Activated naive CD4-positive, alpha-beta T cell treated with anti-CD3 and anti-CD28 coated beads, Interleukin-2, amount 10 ng/mL, durations not matched to agents 7 days and 5 days (primary cell): ENCODE results near the gene RABGGTB.
"Not testable (repeated sequence)": the region's sequence is repeated elsewhere in the genome, so short reads cannot be mapped to it uniquely, and the experiment has no call there.

Experiments used
- CTCF ChIA-PET: fragments of 350-600 bp; sonication (Branson Sonifier 250); formaldehyde crosslinking; loops from one replicate; lab custom pipeline; 2021; ENCODE audit warnings: antibody characterized with exemption; lab: Charles Lee
- DNase-seq: peaks from one replicate; pipeline ENCODE4 v3.0.0-alpha.2; 2020
- H3K27ac Mint-ChIP-seq: one replicate; pipeline ENCODE4 v1.8.0; 2021; ENCODE audit warnings: mild to moderate bottlenecking, moderate library complexity, mixed read lengths
- H3K27me3 Mint-ChIP-seq: one replicate; pipeline ENCODE4 v1.8.0; 2021; ENCODE audit warnings: mild to moderate bottlenecking, mixed read lengths
- H3K36me3 Mint-ChIP-seq: one replicate; pipeline ENCODE4 v1.8.0; 2021; ENCODE audit warnings: mixed read lengths
- H3K4me1 Mint-ChIP-seq: one replicate; pipeline ENCODE4 v1.8.0; 2021; ENCODE audit warnings: mixed read lengths
- H3K4me3 Mint-ChIP-seq: one replicate; pipeline ENCODE4 v1.8.0; 2021; ENCODE audit warnings: mild to moderate bottlenecking, moderate library complexity, mixed read lengths
- H3K9me3 Mint-ChIP-seq: one replicate; pipeline ENCODE4 v1.8.0; 2021; ENCODE audit warnings: mixed read lengths

Gene RABGGTB

GRCh38 chr1:75785320-75785982, 605 bp upstream of the RABGGTB start:
- peak overlapping the region; percentile 94 for H3K27ac Mint-ChIP-seq

GRCh38 chr1:75786901-75787493, 941 bp downstream of the RABGGTB start:
- peaks cover 2% of the 10 kb centered on the region for H3K9me3 Mint-ChIP-seq
- CTCF ChIA-PET, result no interaction called here
- no peak for DNase-seq
- H3K27ac Mint-ChIP-seq, result peak overlapping the region; percentile 94
- peaks cover 49% of the 10 kb centered on the region for H3K36me3 Mint-ChIP-seq
- peaks cover 60% of the 10 kb centered on the region for H3K4me1 Mint-ChIP-seq
- peak overlapping the region; percentile 91 for H3K4me3 Mint-ChIP-seq
- H3K27me3 Mint-ChIP-seq, result no peaks in the 10 kb centered on the region

More at GRCh38 chr1:75785320-75785982, 605 bp upstream of the RABGGTB start:
- H3K9me3 Mint-ChIP-seq, result peaks cover 2% of the 10 kb centered on the region
- CTCF ChIA-PET, result no interaction called here
- DNase-seq, result no peak
- peak overlapping the region; percentile 91 for H3K4me3 Mint-ChIP-seq
- peaks cover 35% of the 10 kb centered on the region for H3K36me3 Mint-ChIP-seq
- H3K4me1 Mint-ChIP-seq, result peaks cover 46% of the 10 kb centered on the region
- peaks cover 6% of the 10 kb centered on the region for H3K27me3 Mint-ChIP-seq

GRCh38 chr1:75787524-75787923, 1.5 kb downstream of the RABGGTB start:
- H3K9me3 Mint-ChIP-seq, result peaks cover 2% of the 10 kb centered on the region
- H3K4me3 Mint-ChIP-seq, result peak overlapping the region; percentile 91
- no peaks in the 10 kb centered on the region for H3K27me3 Mint-ChIP-seq
- peaks cover 62% of the 10 kb centered on the region for H3K4me1 Mint-ChIP-seq
- DNase-seq, result no peak
- CTCF ChIA-PET, result no interaction called here
- peaks cover 53% of the 10 kb centered on the region for H3K36me3 Mint-ChIP-seq
- peak overlapping the region; percentile 94 for H3K27ac Mint-ChIP-seq

GRCh38 chr1:75789988-75790387, 3.9 kb downstream of the RABGGTB start:
- H3K27me3 Mint-ChIP-seq, result no peaks in the 10 kb centered on the region
- H3K36me3 Mint-ChIP-seq, result peaks cover 71% of the 10 kb centered on the region
- CTCF ChIA-PET, result no interaction called here
- H3K27ac Mint-ChIP-seq, result no peak overlapping the region
- no peaks in the 10 kb centered on the region for H3K9me3 Mint-ChIP-seq
- no peak overlapping the region for H3K4me3 Mint-ChIP-seq
- peaks cover 60% of the 10 kb centered on the region for H3K4me1 Mint-ChIP-seq
- DNase-seq, result no peak

GRCh38 chr1:75791022-75791421, 5.0 kb downstream of the RABGGTB start:
- H3K36me3 Mint-ChIP-seq, result peaks cover 75% of the 10 kb centered on the region
- H3K27ac Mint-ChIP-seq, result peak overlapping the region; percentile 61
- no peaks in the 10 kb centered on the region for H3K9me3 Mint-ChIP-seq
- H3K4me1 Mint-ChIP-seq, result peaks cover 54% of the 10 kb centered on the region
- H3K27me3 Mint-ChIP-seq, result no peaks in the 10 kb centered on the region
- DNase-seq, result no peak
- H3K4me3 Mint-ChIP-seq, result no peak overlapping the region
- CTCF ChIA-PET, result no interaction called here

GRCh38 chr1:75792091-75792490, 6.0 kb downstream of the RABGGTB start:
- CTCF ChIA-PET, result interaction anchor here (0.6 kb wide), 1 partner anchor 68 kb away, joined by 3 read pairs; no protein-coding TSS in a partner anchor
- Mint-ChIP-seq H3K9me3 (no peaks in the 10 kb centered on the region), H3K4me1 (peaks cover 51% of the 10 kb centered on the region), H3K27me3 (no peaks in the 10 kb centered on the region), H3K4me3 (no peak overlapping the region), H3K27ac (no peak overlapping the region), H3K36me3 (peaks cover 77% of the 10 kb centered on the region)
- DNase-seq, result no peak

GRCh38 chr1:75794382-75794781, 8.3 kb downstream of the RABGGTB start:
- Mint-ChIP-seq H3K36me3 (peaks cover 64% of the 10 kb centered on the region), H3K27me3 (no peaks in the 10 kb centered on the region), H3K4me3 (no peak overlapping the region), H3K27ac (no peak overlapping the region), H3K9me3 (no peaks in the 10 kb centered on the region), H3K4me1 (peaks cover 30% of the 10 kb centered on the region)
- DNase-seq, result no peak
- CTCF ChIA-PET, result no interaction called here

- Mint-ChIP-seq H3K4me3 (no peak overlapping the region), H3K9me3 (no peaks in the 10 kb centered on the region), H3K4me1 (peaks cover 16% of the 10 kb centered on the region), H3K36me3 (peaks cover 53% of the 10 kb centered on the region), H3K27me3 (no peaks in the 10 kb centered on the region), H3K27ac (no peak overlapping the region)
- CTCF ChIA-PET, result interaction anchor here (0.6 kb wide), 1 partner anchor 26 kb away, joined by 3 read pairs; no protein-coding TSS in a partner anchor
- no peak for DNase-seq
Observed at GRCh38 chr1:75795703-75796193, 9.7 kb downstream of the RABGGTB start.

GRCh38 chr1:75796376-75797272, 10.6 kb downstream of the RABGGTB start, which contains the start of gene MSH4:
MSH4 (plus strand) TSS chr1:75796882; CDS start chr1:75796986, 104 bp downstream.
- no peak within 1 kb of the TSS for H3K4me3 Mint-ChIP-seq
- no peak for DNase-seq
- H3K27ac Mint-ChIP-seq, result no peak within 1 kb of the TSS
- no peaks in the 10 kb centered on the region for H3K9me3 Mint-ChIP-seq
- peaks cover 44% of the 10 kb centered on the region for H3K36me3 Mint-ChIP-seq
- H3K4me1 Mint-ChIP-seq, result peaks cover 8% of the 10 kb centered on the region
- H3K27me3 Mint-ChIP-seq, result no peaks in the 10 kb centered on the region
- CTCF ChIA-PET, result interaction anchor here (0.6 kb wide), 1 partner anchor 27 kb away, joined by 3 read pairs; no protein-coding TSS in a partner anchor

GRCh38 chr1:75797273-75797588, 11.2 kb downstream of the RABGGTB start:
- no peaks in the 10 kb centered on the region for H3K9me3 Mint-ChIP-seq
- peaks cover 41% of the 10 kb centered on the region for H3K36me3 Mint-ChIP-seq
- CTCF ChIA-PET, result no interaction called here
- H3K27ac Mint-ChIP-seq, result no peak overlapping the region
- H3K4me3 Mint-ChIP-seq, result no peak overlapping the region
- DNase-seq, result no peak
- peaks cover 4% of the 10 kb centered on the region for H3K4me1 Mint-ChIP-seq
- H3K27me3 Mint-ChIP-seq, result no peaks in the 10 kb centered on the region

- DNase-seq, result no peak
- H3K27me3 Mint-ChIP-seq, result no peaks in the 10 kb centered on the region
- no peaks in the 10 kb centered on the region for H3K9me3 Mint-ChIP-seq
- H3K36me3 Mint-ChIP-seq, result peaks cover 38% of the 10 kb centered on the region
- H3K27ac Mint-ChIP-seq, result no peak overlapping the region
- peaks cover 3% of the 10 kb centered on the region for H3K4me1 Mint-ChIP-seq
- H3K4me3 Mint-ChIP-seq, result no peak overlapping the region
- CTCF ChIA-PET, result no interaction called here
Observed at GRCh38 chr1:75797606-75798216, 11.7 kb downstream of the RABGGTB start.

- H3K27ac Mint-ChIP-seq, H3K4me3 Mint-ChIP-seq, H3K4me1 Mint-ChIP-seq, DNase-seq, H3K9me3 Mint-ChIP-seq, CTCF ChIA-PET, H3K27me3 Mint-ChIP-seq: not testable (repeated sequence)
- H3K36me3 Mint-ChIP-seq, result peaks cover 11% of the 10 kb centered on the region
Observed at GRCh38 chr1:75801480-75801879, 15.4 kb downstream of the RABGGTB start.

GRCh38 chr1:75808921-75809320, 22.9 kb downstream of the RABGGTB start:
- DNase-seq, result no peak
- Mint-ChIP-seq H3K4me1 (no peaks in the 10 kb centered on the region), H3K27me3 (no peaks in the 10 kb centered on the region), H3K36me3 (no peaks in the 10 kb centered on the region), H3K9me3 (no peaks in the 10 kb centered on the region), H3K4me3 (no peak overlapping the region), H3K27ac (no peak overlapping the region)
- CTCF ChIA-PET, result no interaction called here

GRCh38 chr1:75810113-75810512, 24.1 kb downstream of the RABGGTB start:
- H3K4me1 Mint-ChIP-seq, CTCF ChIA-PET: not testable (repeated sequence)

More at GRCh38 chr1:75810113-75810512, 24.1 kb downstream of the RABGGTB start:
- H3K27me3 Mint-ChIP-seq, H3K4me3 Mint-ChIP-seq, H3K9me3 Mint-ChIP-seq, H3K27ac Mint-ChIP-seq, DNase-seq, H3K36me3 Mint-ChIP-seq: not testable (repeated sequence)
